Measurements from ENCODE around the gene RECQL5.
"Not testable (repeated sequence)": the region's sequence is repeated elsewhere in the genome, so short reads cannot be mapped to it uniquely, and the experiment has no call there.

GRCh38 chr17:75638039-75638438 lies 28.9 kb downstream of the RECQL5 start:
- not testable (repeated sequence) for TF ChIP-seq MYC (IDR thresholded peaks at IDR 0.05; ENCODE audit: borderline replicate concordance, low read length); MAFK (IDR thresholded peaks at IDR 0.05; ENCODE audit: partially characterized antibody); POLR2A (IDR thresholded peaks at IDR 0.05; ENCODE audit: low read length); ELK1 (IDR thresholded peaks at IDR 0.05; ENCODE audit: low read depth, low read length); CTCF (IDR thresholded peaks at IDR 0.05); MAX (IDR thresholded peaks at IDR 0.05); ZC3H11A (IDR thresholded peaks at IDR 0.05); CEBPB (IDR thresholded peaks at IDR 0.05); BHLHE40 (IDR thresholded peaks at IDR 0.05; ENCODE audit: low read depth, low read length); RFX5 (IDR thresholded peaks at IDR 0.05); ESRRA (IDR thresholded peaks at IDR 0.05; ENCODE audit: borderline replicate concordance, low read length); RCOR1 (IDR thresholded peaks at IDR 0.05; ENCODE audit: low read depth, low read length); GATA3 (IDR thresholded peaks at IDR 0.05; ENCODE audit: borderline replicate concordance); USF2 (IDR thresholded peaks at IDR 0.05)

Data from A549 (cell line).